Psoas muscle (tissue), 8 donors: ENCODE measurements around the gene XPOT. TPM values are rescaled to one million over a fixed set of nuclear protein-coding genes. Genes with fewer than 3 reads are reported as not detected.

ENCODE experiments used
- ATAC-seq, 4 donors: fragments of 200-7000 bp; cut with Tn5 transposase; one replicate each; pipeline ENCODE4 v1.9.1; 2020; ENCODE audit warnings: moderate library complexity in 3 of 4, mild to moderate bottlenecking in 2 of 4
- DNase-seq, 2 donors: peaks; one replicate each; pipeline ENCODE4 v3.0.0-alpha.2; 2020
- H3K27ac ChIP-seq: fragments of 200-600 bp; one replicate; pipeline ENCODE4 v1.8.0; 2022
- H3K27me3 ChIP-seq, 3 donors: fragments of 200-600 bp in 1 of 3; one replicate each; pipeline versions ENCODE4 v1.6.1 to v1.8.0; 2013 to 2022; ENCODE audit warnings: low read length in 2 of 3, mild to moderate bottlenecking in 2 of 3, moderate library complexity in 1 of 3; ENCODE audit not compliant: insufficient read depth in 3 of 3
- H3K36me3 ChIP-seq, 2 donors: fragments of 200-600 bp in 1 of 2; one replicate each; pipeline versions ENCODE4 v1.6.1 to v1.8.0; 2013 to 2022; ENCODE audit warnings: low read depth in 1 of 2, mild to moderate bottlenecking in 1 of 2, moderate library complexity in 1 of 2; ENCODE audit not compliant: insufficient read depth in 1 of 2
- H3K4me1 ChIP-seq: fragments of 200-600 bp; one replicate; pipeline ENCODE4 v1.8.0; 2022
- H3K4me3 ChIP-seq: fragments of 200-600 bp; one replicate; pipeline ENCODE4 v1.8.0; 2022; ENCODE audit warnings: mild to moderate bottlenecking
- H3K9me3 ChIP-seq: fragments of 200-600 bp; one replicate; pipeline ENCODE4 v1.8.0; 2022
- WGBS, 3 donors: extraction: QIAGEN DNeasy Blood & Tissue Kit; methylation state at CpG; one replicate each; pipeline versions ENCODE4 v1.1.6 to v1.1.7; 2013; 5-methylcytosine and 5-hydroxymethylcytosine counted together
- intact Hi-C, 2 donors: fragments of 100-400 bp; cut with DNase I; formaldehyde crosslinking; loops; one replicate each; pipeline versions ENCODE4 v1.11.0 to v1.14.2; 2022
- polyA plus RNA-seq, 3 donors: library from polyadenylated mRNA; stranded (reverse); fragments of 200-250 nt; gene quantifications; one replicate each; pipeline ENCODE4 v1.2.3, GENCODE V29; 2013
- total RNA-seq, 4 donors: library from RNA; stranded (reverse); fragmentation: NEBNext Ultra II Directional in 2 of 4; extraction: Animal tissue kit (Norgen Biotek cat#: 25700) in 2 of 4; gene quantifications; one replicate each; pipeline versions ENCODE4 v1.2.1 to v1.2.4, GENCODE V29; 2021 to 2023
- TF ChIP-seq, protein P1 (sequence below): fragments of 200-600 bp; IDR thresholded peaks from one replicate; pipeline ENCODE4 v1.8.0; 2022; ENCODE audit warnings: antibody characterized with exemption
- donor health status: healthy with polysubstance abuse.
- donor health status: DM: no; HTN: no; CAD: no; lungs with moderate emphysema.
- donor health status: Bipolar disorder and iron deficiency.
- donor health status: healthy.
- donor health status: DM: yes; HTN: yes; CAD: no.
- donor health status: DM: no; HTN: no; CAD: no.
- donor health status: DM: no; HTN: no; CAD: no.
- donor health status: DM: yes; HTN: yes; CAD: no.

Gene XPOT
- total and polyA plus RNA-seq, 7 donors: 17.1 to 48.7 (median 35.1) TPM

DNA sequence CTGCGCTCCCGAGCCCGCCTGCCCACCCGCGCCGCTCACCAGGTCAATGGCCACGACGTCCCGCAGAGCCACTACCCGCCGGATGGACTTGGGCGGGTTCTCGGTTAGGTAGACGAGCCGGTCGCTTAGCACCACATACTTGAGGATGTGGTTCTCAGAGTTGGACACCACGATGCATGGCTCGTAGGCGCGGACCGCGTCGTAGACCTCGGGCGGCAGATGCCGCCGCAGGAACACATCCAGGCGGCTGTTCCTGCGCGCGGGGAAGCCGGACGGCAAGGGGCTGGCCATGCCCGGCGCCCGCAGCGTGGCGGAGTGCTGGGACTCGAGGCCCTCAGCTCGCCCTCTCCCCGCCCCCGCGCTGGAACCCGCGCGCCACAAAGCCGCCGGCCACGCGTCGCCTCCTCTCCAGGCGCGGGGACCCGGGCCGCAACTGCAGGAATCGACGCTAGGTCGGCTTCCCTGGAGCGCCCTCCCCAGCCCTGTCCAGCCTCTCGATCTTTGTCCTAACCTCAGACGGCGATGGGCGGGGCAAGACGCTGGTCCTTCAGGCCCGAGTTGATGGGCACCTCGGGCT, 13.8 kb upstream of the XPOT start, which contains the start of gene C12orf56:
Gene C12orf56 (minus strand): TSS at position 484 of the 577 bp plus-strand sequence. CDS start 193 bp downstream, at position 291.
- DNase-seq (peak in 1 of 2 donors; percentile 16), ATAC-seq (peak in 1 of 4 donors; percentile 40)
- Histone ChIP-seq H3K27me3 (peaks cover 0 to 30% (median 6%) of the 10 kb centered on the region in 3 donors), H3K4me3 (peak within 1 kb of the TSS; percentile 56), H3K9me3 (no peaks in the 10 kb centered on the region), H3K36me3 (no peaks in the 10 kb centered on the region), H3K4me1 (no peaks in the 10 kb centered on the region), H3K27ac (no peak within 1 kb of the TSS)
- 1 to 4% (median 3%) methylated on average over 40 to 66 of the region's 66 CpGs for WGBS, 3 donors
- TF ChIP-seq, protein P1, sequence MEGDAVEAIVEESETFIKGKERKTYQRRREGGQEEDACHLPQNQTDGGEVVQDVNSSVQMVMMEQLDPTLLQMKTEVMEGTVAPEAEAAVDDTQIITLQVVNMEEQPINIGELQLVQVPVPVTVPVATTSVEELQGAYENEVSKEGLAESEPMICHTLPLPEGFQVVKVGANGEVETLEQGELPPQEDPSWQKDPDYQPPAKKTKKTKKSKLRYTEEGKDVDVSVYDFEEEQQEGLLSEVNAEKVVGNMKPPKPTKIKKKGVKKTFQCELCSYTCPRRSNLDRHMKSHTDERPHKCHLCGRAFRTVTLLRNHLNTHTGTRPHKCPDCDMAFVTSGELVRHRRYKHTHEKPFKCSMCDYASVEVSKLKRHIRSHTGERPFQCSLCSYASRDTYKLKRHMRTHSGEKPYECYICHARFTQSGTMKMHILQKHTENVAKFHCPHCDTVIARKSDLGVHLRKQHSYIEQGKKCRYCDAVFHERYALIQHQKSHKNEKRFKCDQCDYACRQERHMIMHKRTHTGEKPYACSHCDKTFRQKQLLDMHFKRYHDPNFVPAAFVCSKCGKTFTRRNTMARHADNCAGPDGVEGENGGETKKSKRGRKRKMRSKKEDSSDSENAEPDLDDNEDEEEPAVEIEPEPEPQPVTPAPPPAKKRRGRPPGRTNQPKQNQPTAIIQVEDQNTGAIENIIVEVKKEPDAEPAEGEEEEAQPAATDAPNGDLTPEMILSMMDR: no peak
- intact Hi-C loops: loop anchor here in 1 of 2 donors (10.0 kb wide), 1 partner anchor 556 kb away; no protein-coding TSS in a partner anchor

DNA sequence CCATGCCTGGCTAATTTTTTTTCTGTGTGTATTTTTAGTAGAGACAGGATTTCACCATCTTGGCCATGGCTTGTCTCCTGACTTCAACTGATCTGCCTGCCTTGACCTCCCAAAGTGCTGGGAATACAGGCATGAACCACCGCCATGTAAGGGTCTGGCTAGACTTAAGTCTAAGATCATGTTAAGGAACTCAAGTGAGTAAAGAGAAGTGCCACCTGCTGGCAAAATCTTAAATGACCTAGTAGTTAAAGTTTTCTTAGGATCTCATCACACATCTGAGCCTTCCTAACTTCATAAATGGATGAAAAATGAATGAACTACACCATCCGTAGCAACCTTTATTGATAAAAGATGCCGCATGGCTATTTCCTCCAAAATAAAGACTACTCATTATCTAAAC, 12.0 kb upstream of the XPOT start:
- no peak for DNase-seq
- no peak overlapping the region for H3K4me3 ChIP-seq
- peaks cover 0 to 30% (median 6%) of the 10 kb centered on the region in 3 donors for H3K27me3 ChIP-seq

DNA sequence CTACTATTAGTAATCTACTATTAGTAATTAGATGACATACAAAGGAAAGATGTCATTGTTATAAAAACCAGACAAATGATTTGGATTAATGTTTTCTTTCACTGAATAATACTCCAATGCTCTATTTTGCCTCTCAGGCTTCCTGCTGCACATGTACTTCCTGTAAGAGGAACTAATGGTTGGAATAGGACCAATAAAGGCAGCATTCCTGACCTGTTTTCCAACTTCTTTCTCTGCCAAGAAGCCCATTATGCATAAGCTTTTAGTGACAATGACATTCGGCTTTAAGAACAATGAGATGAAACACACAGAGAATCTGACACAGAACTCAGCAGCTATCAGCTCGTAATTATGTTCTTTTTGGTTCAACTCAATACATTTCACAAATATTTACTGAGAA, 8.5 kb upstream of the XPOT start:
- Histone ChIP-seq H3K36me3 (no peaks in the 10 kb centered on the region), H3K4me3 (no peak overlapping the region), H3K27me3 (peaks cover 0 to 19% (median 0%) of the 10 kb centered on the region in 3 donors), H3K27ac (no peak overlapping the region), H3K4me1 (no peaks in the 10 kb centered on the region), H3K9me3 (no peaks in the 10 kb centered on the region)
- 53 to 56% (median 55%) methylated on average over 2 of the region's 2 CpGs for WGBS, 3 donors
- ATAC-seq (no peak), DNase-seq (no peak)
- intact Hi-C loops: loop anchor here in 1 of 2 donors (10.0 kb wide), 1 partner anchor 561 kb away; no protein-coding TSS in a partner anchor
- TF ChIP-seq, protein P1: no peak

More for the DNA sequence above, 12.0 kb upstream of the XPOT start:
- Histone ChIP-seq H3K27ac (no peak overlapping the region), H3K9me3 (no peaks in the 10 kb centered on the region), H3K36me3 (no peaks in the 10 kb centered on the region), H3K4me1 (no peaks in the 10 kb centered on the region)
- no peak for ATAC-seq
- intact Hi-C loops: loop anchor here in 1 of 2 donors (10.0 kb wide), 1 partner anchor 557 kb away; no protein-coding TSS in a partner anchor
- 73 to 95% (median 90%) methylated on average over 3 of the region's 3 CpGs for WGBS, 3 donors
- TF ChIP-seq, protein P1: no peak

DNA sequence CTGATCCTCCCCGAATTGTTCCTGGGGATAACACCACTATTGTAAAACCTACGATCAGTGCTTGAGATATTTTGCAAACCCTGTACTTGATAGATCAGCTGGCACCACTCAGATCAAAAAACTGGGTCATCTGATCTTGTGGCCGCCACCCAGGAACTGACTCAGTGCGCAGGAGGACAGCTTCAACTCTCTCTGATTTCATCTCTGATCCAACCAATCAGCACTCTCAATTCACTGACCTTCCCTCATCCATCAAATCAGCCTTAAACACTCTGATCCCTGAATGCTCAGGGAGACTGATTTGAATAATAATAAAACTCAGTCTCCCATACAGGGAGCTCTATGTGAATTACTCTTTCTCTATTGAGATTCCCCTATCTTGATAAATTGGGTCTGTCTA, 4.2 kb upstream of the XPOT start:
- Histone ChIP-seq H3K27ac (no peak overlapping the region), H3K27me3 (no peaks in the 10 kb centered on the region), H3K9me3 (no peaks in the 10 kb centered on the region), H3K36me3 (no peaks in the 10 kb centered on the region), H3K4me3 (no peak overlapping the region), H3K4me1 (no peaks in the 10 kb centered on the region)
- WGBS, 3 donors: 47 to 67% (median 49%) methylated on average over 4 of the region's 4 CpGs
- ATAC-seq (no peak), DNase-seq (no peak)
- intact Hi-C loops: loop anchor here in 1 of 2 donors (10.0 kb wide), 1 partner anchor 175 kb away; the partner anchor contains the start of gene KICS2
- TF ChIP-seq, protein P1: no peak
